IMR-90 (cell line): ENCODE results near the gene NEK2. TPM values are rescaled to one million over a fixed set of nuclear protein-coding genes. Genes with fewer than 3 reads are reported as not detected.

Experiments
- ATAC-seq: fragments of 200-7000 bp; cut with Tn5 transposase; 2 replicates; pipeline ENCODE4 v1.9.1; 2020; ENCODE audit warnings: low read depth, mild to moderate bottlenecking, moderate library complexity
- BruUV-seq: library from RNA; stranded (reverse); fragments of 400-500 nt; replicated peaks from 2 replicates; lab custom pipeline; 2021; lab: Mats Ljungman, UMichigan
- CTCF ChIA-PET: fragments of 300-600 bp; formaldehyde crosslinking; extraction: SDS; loops from one replicate; lab custom pipeline; 2021; ENCODE audit warnings: antibody characterized with exemption; lab: Yijun Ruan, JAX
- POLR2A ChIA-PET: fragments of 300-600 bp; sonication (Branson Sonifier 250); formaldehyde crosslinking; loops from one replicate; lab custom pipeline; 2022; ENCODE audit warnings: antibody characterized with exemption; ENCODE audit not compliant: unreplicated experiment; lab: Charles Lee
- DNase-seq: peaks from one replicate; pipeline ENCODE4 v3.0.0; 2013
- H2AFZ ChIP-seq: replicated peaks from 2 replicates; pipeline ENCODE3; 2013; ENCODE audit warnings: low read length, mild to moderate bottlenecking; ENCODE audit not compliant: poor library complexity
- H2AK5ac ChIP-seq: 2 replicates; pipeline ENCODE4 v1.6.1; 2013; ENCODE audit warnings: low read depth, low read length, inconsistent platforms
- H2AK9ac ChIP-seq: replicated peaks from 2 replicates; pipeline ENCODE3; 2013; ENCODE audit warnings: mild to moderate bottlenecking, low read depth, low read length, moderate library complexity; ENCODE audit not compliant: poor library complexity
- H2BK120ac ChIP-seq: 2 replicates; pipeline ENCODE4 v1.6.1; 2013; ENCODE audit warnings: low read depth, low read length, inconsistent platforms
- H2BK15ac ChIP-seq: 3 replicates; pipeline ENCODE4 v1.6.1; 2013; ENCODE audit warnings: low read depth, low read length, inconsistent platforms
- H2BK20ac ChIP-seq: 2 replicates; pipeline ENCODE4 v1.6.1; 2013; ENCODE audit warnings: low read depth, mild to moderate bottlenecking, inconsistent platforms, low read length, moderate library complexity
- H2BK5ac ChIP-seq: 2 replicates; pipeline ENCODE4 v1.6.1; 2013; ENCODE audit warnings: mild to moderate bottlenecking, low read depth, low read length, inconsistent platforms; ENCODE audit not compliant: poor library complexity, severe bottlenecking
- H3K14ac ChIP-seq: replicated peaks from 2 replicates; pipeline ENCODE4 v1.6.1; 2013; ENCODE audit warnings: low read depth, low read length, inconsistent platforms
- H3K18ac ChIP-seq: 2 replicates; pipeline ENCODE4 v1.6.1; 2013; ENCODE audit warnings: low read depth, low read length, control low read depth
- H3K23ac ChIP-seq: 2 replicates; pipeline ENCODE4 v1.6.1; 2013; ENCODE audit warnings: low read depth, low read length, inconsistent platforms
- H3K27ac ChIP-seq: 2 replicates; pipeline ENCODE4 v1.5.1; 2013; ENCODE audit warnings: mild to moderate bottlenecking, control low read depth, low read length; ENCODE audit not compliant: insufficient read depth
- H3K27me3 ChIP-seq: 2 replicates; pipeline ENCODE4 v1.6.1; 2013; ENCODE audit warnings: low read length; ENCODE audit not compliant: control insufficient read depth, insufficient read depth
- H3K36me3 ChIP-seq: 2 replicates; pipeline ENCODE4 v1.6.1; 2013; ENCODE audit warnings: low read length, mixed read lengths; ENCODE audit not compliant: control insufficient read depth, insufficient read depth
- H3K4ac ChIP-seq: 2 replicates; pipeline ENCODE4 v1.6.1; 2013; ENCODE audit warnings: low read depth, low read length, inconsistent platforms
- H3K4me1 ChIP-seq: 2 replicates; pipeline ENCODE4 v1.6.1; 2013; ENCODE audit warnings: low read length, mixed read lengths; ENCODE audit not compliant: control insufficient read depth, insufficient read depth
- H3K4me2 ChIP-seq: 2 replicates; pipeline ENCODE4 v1.6.1; 2013; ENCODE audit warnings: low read depth, mild to moderate bottlenecking, control low read depth, low read length, moderate library complexity
- H3K4me3 ChIP-seq: 2 replicates; pipeline ENCODE4 v1.5.1; 2013; ENCODE audit warnings: low read depth, mild to moderate bottlenecking, control low read depth, low read length, moderate library complexity; ENCODE audit not compliant: insufficient read depth
- H3K56ac ChIP-seq: 2 replicates; pipeline ENCODE4 v1.6.1; 2013; ENCODE audit warnings: low read length, inconsistent platforms; ENCODE audit not compliant: insufficient read depth; ENCODE audit errors: extremely low read depth
- H3K79me1 ChIP-seq, 2 experiments: 2 replicates each; pipeline ENCODE4 v1.6.1; 2013; ENCODE audit warnings: low read length in 2 of 2, inconsistent platforms in 1 of 2, low read depth in 1 of 2
- H3K9ac ChIP-seq: 2 replicates; pipeline ENCODE4 v1.6.1; 2013; ENCODE audit warnings: low read depth, low read length, control low read depth
- H3K9me1 ChIP-seq: 2 replicates; pipeline ENCODE4 v1.6.1; 2013; ENCODE audit warnings: low read length, inconsistent platforms; ENCODE audit not compliant: insufficient read depth
- H3K9me3 ChIP-seq: 2 replicates; pipeline ENCODE4 v1.6.1; 2013; ENCODE audit warnings: low read length; ENCODE audit not compliant: control insufficient read depth, insufficient read depth
- H4K20me1 ChIP-seq: 2 replicates; pipeline ENCODE4 v1.6.1; 2013; ENCODE audit warnings: low read length, inconsistent platforms; ENCODE audit not compliant: insufficient read depth
- H4K5ac ChIP-seq: 2 replicates; pipeline ENCODE4 v1.6.1; 2013; ENCODE audit warnings: mild to moderate bottlenecking, low read depth, low read length, control low read depth
- H4K8ac ChIP-seq, 2 experiments: 2 replicates each; pipeline ENCODE4 v1.6.1; 2013; ENCODE audit warnings: low read depth in 2 of 2, low read length in 2 of 2, control low read depth in 1 of 2, inconsistent platforms in 1 of 2
- H4K91ac ChIP-seq: 2 replicates; pipeline ENCODE4 v1.6.1; 2013; ENCODE audit warnings: low read depth, low read length, inconsistent platforms; ENCODE audit not compliant: insufficient read depth
- BHLHE40 ChIP-seq: fragments of 150-350 bp; IDR thresholded peaks from 2 replicates; pipeline ENCODE4 v1.6.1; 2016; ENCODE audit warnings: mild to moderate bottlenecking, low read depth, low read length
- CEBPB ChIP-seq: IDR thresholded peaks from 2 replicates; pipeline ENCODE4 v1.6.1; 2012; ENCODE audit warnings: low read depth, low read length, improper control_type of control experiment
- CHD1 ChIP-seq: IDR thresholded peaks from 2 replicates; pipeline ENCODE4 v1.6.1; 2012; ENCODE audit warnings: low read depth, low read length, improper control_type of control experiment
- CTCF ChIP-seq: conservative IDR thresholded peaks from 2 replicates; pipeline ENCODE4 v1.5.1; 2012; ENCODE audit warnings: mild to moderate bottlenecking, low read depth, low read length, improper control_type of control experiment
- ELK1 ChIP-seq: fragments of 150-350 bp; IDR thresholded peaks from 2 replicates; pipeline ENCODE4 v1.6.1; 2016; ENCODE audit warnings: low read depth, mild to moderate bottlenecking, low read length, moderate library complexity, borderline replicate concordance
- FOS ChIP-seq: fragments of 150-350 bp; IDR thresholded peaks from 2 replicates; pipeline ENCODE4 v1.6.1; 2016; ENCODE audit warnings: low read depth, low read length
- MAFK ChIP-seq: IDR thresholded peaks from 2 replicates; pipeline ENCODE4 v1.6.1; 2012; ENCODE audit warnings: low read depth, low read length, improper control_type of control experiment
- MAZ ChIP-seq: IDR thresholded peaks from 2 replicates; pipeline ENCODE4 v1.6.1; 2012; ENCODE audit warnings: low read depth, mild to moderate bottlenecking, low read length, improper control_type of control experiment, moderate library complexity, borderline replicate concordance
- MXI1 ChIP-seq: IDR thresholded peaks from 2 replicates; pipeline ENCODE4 v1.6.1; 2012; ENCODE audit warnings: low read depth, mild to moderate bottlenecking, low read length, moderate library complexity, borderline replicate concordance
- NFE2L2 ChIP-seq: fragments of 150-350 bp; IDR thresholded peaks from 2 replicates; pipeline ENCODE4 v1.6.1; 2016; ENCODE audit warnings: low read depth, mild to moderate bottlenecking, low read length
- POLR2A ChIP-seq: IDR thresholded peaks from 2 replicates; pipeline ENCODE4 v1.6.1; 2012; ENCODE audit warnings: mild to moderate bottlenecking, low read depth, low read length
- RAD21 ChIP-seq: IDR thresholded peaks from 2 replicates; pipeline ENCODE4 v1.6.1; 2012; ENCODE audit warnings: low read length, improper control_type of control experiment
- RCOR1 ChIP-seq: IDR thresholded peaks from 2 replicates; pipeline ENCODE4 v1.6.1; 2012; ENCODE audit warnings: mild to moderate bottlenecking, low read length, improper control_type of control experiment; ENCODE audit not compliant: insufficient replicate concordance
- RFX5 ChIP-seq: IDR thresholded peaks from 2 replicates; pipeline ENCODE4 v1.8.0; 2012; ENCODE audit warnings: low read depth, mild to moderate bottlenecking, low read length, moderate library complexity
- SMC3 ChIP-seq: fragments of 150-350 bp; IDR thresholded peaks from 2 replicates; pipeline ENCODE4 v1.6.1; 2016; ENCODE audit warnings: low read depth, mild to moderate bottlenecking, antibody characterized with exemption, low read length, moderate library complexity
- WGBS, 2 experiments: methylation state at CpG; one replicate each; pipeline versions ENCODE4 v1.1.5 to v1.1.7; 2013; ENCODE audit warnings: missing lambda C conversion rate in 2 of 2; ENCODE audit not compliant: insufficient read length in 1 of 2; ENCODE audit errors: extremely low coverage in 2 of 2; 5-methylcytosine and 5-hydroxymethylcytosine counted together
- dilution Hi-C: fragments of 300-500 bp; cut with HindIII; formaldehyde crosslinking; loops from one replicate; pipeline ENCODE4 v1.14.3; 2018; ENCODE audit warnings: low sequenced_read_pairs; ENCODE audit not compliant: unreplicated experiment
- in situ Hi-C: fragments of 300-500 bp; cut with MboI; formaldehyde crosslinking; loops from 3 replicates; pipeline ENCODE4 v1.14.3; 2019; ENCODE audit warnings: low sequenced_read_pairs, inconsistent platforms, mixed read lengths
- intact Hi-C: fragments of 100-400 bp; cut with micrococcal nuclease; formaldehyde crosslinking; loops from 2 replicates; pipeline ENCODE4 v1.10.0; 2022
- polyA plus RNA-seq, 3 experiments: library from polyadenylated mRNA; depleted of rRNA; stranded (reverse); fragments of >200 nt; gene quantifications; 2 replicates each; pipeline ENCODE4 v1.2.3, GENCODE V29; 2012; ENCODE audit warnings: low replicate concordance in 1 of 3
- total RNA-seq: library from RNA; depleted of rRNA; stranded (reverse); fragments of >200 nt; gene quantifications from 2 replicates; pipeline ENCODE4 v1.2.3, GENCODE V29; 2012
- TF ChIP-seq, protein P1 (sequence below): fragments of 150-350 bp; IDR thresholded peaks from 2 replicates; pipeline ENCODE4 v1.6.1; 2017; ENCODE audit warnings: mild to moderate bottlenecking, antibody characterized with exemption, low read length, low read depth

NEK2 gene
- total and polyA plus RNA-seq, 2 of the 4 experiments (the other 2 are of a cell fraction) = 9.9 to 26.0 TPM

- H3K18ac ChIP-seq = no peak overlapping the region
- no peak overlapping the region for H3K23ac ChIP-seq
- no peak overlapping the region for H2BK20ac ChIP-seq
- no peak overlapping the region for H4K91ac ChIP-seq
- no CpG with 5 or more reads among the region's 5 CpGs for WGBS, 2 experiments
- ChIA-PET POLR2A (no interaction called here), CTCF (interaction anchor here (1.8 kb wide), 1 partner anchor 25 kb away, joined by 5 read pairs; no protein-coding TSS in a partner anchor)
- no peak overlapping the region for H2BK15ac ChIP-seq
- H2AFZ ChIP-seq = no peak overlapping the region
- DNase-seq (no peak), ATAC-seq (no peak)
- no peak overlapping the region for H4K8ac ChIP-seq
- TF ChIP-seq FOS (no peak), MXI1 (no peak), RAD21 (no peak), MAZ (no peak), ELK1 (no peak), POLR2A (no peak), CHD1 (no peak), MAFK (no peak), BHLHE40 (no peak), NFE2L2 (no peak), CEBPB (no peak), SMC3 (no peak), RFX5 (no peak), CTCF (no peak), RCOR1 (no peak)
- TF ChIP-seq, protein P1, sequence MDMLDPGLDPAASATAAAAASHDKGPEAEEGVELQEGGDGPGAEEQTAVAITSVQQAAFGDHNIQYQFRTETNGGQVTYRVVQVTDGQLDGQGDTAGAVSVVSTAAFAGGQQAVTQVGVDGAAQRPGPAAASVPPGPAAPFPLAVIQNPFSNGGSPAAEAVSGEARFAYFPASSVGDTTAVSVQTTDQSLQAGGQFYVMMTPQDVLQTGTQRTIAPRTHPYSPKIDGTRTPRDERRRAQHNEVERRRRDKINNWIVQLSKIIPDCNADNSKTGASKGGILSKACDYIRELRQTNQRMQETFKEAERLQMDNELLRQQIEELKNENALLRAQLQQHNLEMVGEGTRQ = no peak
- BruUV-seq = no TSS peak
- H4K20me1 ChIP-seq = no peaks in the 10 kb centered on the region
- no peaks in the 10 kb centered on the region for H3K9me3 ChIP-seq
- H3K9me1 ChIP-seq = no peaks in the 10 kb centered on the region; the same call in 1 of the 2 replicates
- no peak overlapping the region for H2AK9ac ChIP-seq
- no peak overlapping the region for H3K9ac ChIP-seq
- H2AK5ac ChIP-seq = no peak overlapping the region
- in situ Hi-C loops = no loop called here
- no peak overlapping the region for H3K4me3 ChIP-seq
- peaks cover 8% of the 10 kb centered on the region for H3K27me3 ChIP-seq
- H2BK120ac ChIP-seq = no peak overlapping the region
- no peaks in the 10 kb centered on the region for H3K79me1 ChIP-seq
- no peak overlapping the region for H2BK5ac ChIP-seq
- H3K4ac ChIP-seq = no peak overlapping the region
- H3K27ac ChIP-seq = no peak overlapping the region
- dilution Hi-C loops = no loop called here
- H3K56ac ChIP-seq = no peak overlapping the region
- no peak overlapping the region for H4K5ac ChIP-seq
- H3K4me1 ChIP-seq = peaks cover 2% of the 10 kb centered on the region; the same call in 1 of the 2 replicates
- H3K4me2 ChIP-seq = no peak overlapping the region
- no peak overlapping the region for H3K14ac ChIP-seq
- no peaks in the 10 kb centered on the region for H3K36me3 ChIP-seq
- intact Hi-C loops = no loop called here
Measured at GRCh38 chr1:211723273-211723672, 47.9 kb upstream of the NEK2 start.
